Thyroid gland (tissue), 4 donors: Measurements from ENCODE around the gene RNF224. TPM values are rescaled to one million over a fixed set of nuclear protein-coding genes. Genes with fewer than 3 reads are reported as not detected.

ENCODE experiments used
- DNase-seq, 2 donors: peaks; one replicate each; pipeline ENCODE4 v3.0.0-alpha.2; 2019
- H3K27ac ChIP-seq, 3 donors: fragments of 200-600 bp; sonication (generic); 1 replicate in 2 of 3; 2 replicates in 1 of 3; pipeline ENCODE4 v1.5.1; 2016 to 2019; ENCODE audit warnings: mild to moderate bottlenecking in 1 of 3, moderate library complexity in 1 of 3
- H3K27me3 ChIP-seq: fragments of 200-600 bp; sonication (generic); one replicate; pipeline ENCODE4 v1.5.1; 2019
- H3K36me3 ChIP-seq, 2 donors: fragments of 200-600 bp; sonication (generic); one replicate each; pipeline ENCODE4 v1.5.1; 2016 to 2019
- H3K4me1 ChIP-seq, 2 donors: fragments of 200-600 bp; sonication (generic); one replicate each; pipeline ENCODE4 v1.5.1; 2017 to 2019
- H3K4me3 ChIP-seq, 3 donors: fragments of 200-600 bp; sonication (generic); replicated peaks in 1 of 3; 1 replicate in 2 of 3; 2 replicates in 1 of 3; pipeline ENCODE4 v1.5.1; 2016; ENCODE audit warnings: mild to moderate bottlenecking in 1 of 3
- H3K9me3 ChIP-seq: fragments of 200-600 bp; sonication (generic); one replicate; pipeline ENCODE4 v1.5.1; 2017
- POLR2A ChIP-seq, 2 donors: fragments of 450-650 bp; IDR thresholded peaks; one replicate each; pipeline ENCODE4 v1.6.1; 2017; ENCODE audit warnings: antibody characterized with exemption in 2 of 2, mild to moderate bottlenecking in 2 of 2, moderate library complexity in 1 of 2
- WGBS, 2 donors: methylation state at CpG; one replicate each; pipeline ENCODE4 v1.1.5; 2017; 5-methylcytosine and 5-hydroxymethylcytosine counted together
- intact Hi-C: fragments of 100-400 bp; cut with DNase I; formaldehyde crosslinking; loops from one replicate; pipeline ENCODE4 v1.15.1; 2023
- total RNA-seq, 4 donors: library from RNA; depleted of rRNA; stranded (reverse); fragments of >200 nt; gene quantifications; one replicate each; pipeline ENCODE4 v1.2.3, GENCODE V29; 2016
- TF ChIP-seq, protein P1 (sequence below), 6 experiments: fragments of 200-600 bp in 3 of 6; fragments of 450-650 bp in 3 of 6; sonication (generic) in 3 of 6; IDR thresholded peaks; one replicate each; pipeline ENCODE4 v1.5.1; 2016 to 2019; ENCODE audit warnings: antibody characterized with exemption in 6 of 6, mild to moderate bottlenecking in 2 of 6, inconsistent platforms in 1 of 6, moderate library complexity in 1 of 6

Gene RNF224
- total RNA-seq, 4 donors from 2014 or later, result 0.33 to 0.81 TPM; not detected in 2

DNA sequence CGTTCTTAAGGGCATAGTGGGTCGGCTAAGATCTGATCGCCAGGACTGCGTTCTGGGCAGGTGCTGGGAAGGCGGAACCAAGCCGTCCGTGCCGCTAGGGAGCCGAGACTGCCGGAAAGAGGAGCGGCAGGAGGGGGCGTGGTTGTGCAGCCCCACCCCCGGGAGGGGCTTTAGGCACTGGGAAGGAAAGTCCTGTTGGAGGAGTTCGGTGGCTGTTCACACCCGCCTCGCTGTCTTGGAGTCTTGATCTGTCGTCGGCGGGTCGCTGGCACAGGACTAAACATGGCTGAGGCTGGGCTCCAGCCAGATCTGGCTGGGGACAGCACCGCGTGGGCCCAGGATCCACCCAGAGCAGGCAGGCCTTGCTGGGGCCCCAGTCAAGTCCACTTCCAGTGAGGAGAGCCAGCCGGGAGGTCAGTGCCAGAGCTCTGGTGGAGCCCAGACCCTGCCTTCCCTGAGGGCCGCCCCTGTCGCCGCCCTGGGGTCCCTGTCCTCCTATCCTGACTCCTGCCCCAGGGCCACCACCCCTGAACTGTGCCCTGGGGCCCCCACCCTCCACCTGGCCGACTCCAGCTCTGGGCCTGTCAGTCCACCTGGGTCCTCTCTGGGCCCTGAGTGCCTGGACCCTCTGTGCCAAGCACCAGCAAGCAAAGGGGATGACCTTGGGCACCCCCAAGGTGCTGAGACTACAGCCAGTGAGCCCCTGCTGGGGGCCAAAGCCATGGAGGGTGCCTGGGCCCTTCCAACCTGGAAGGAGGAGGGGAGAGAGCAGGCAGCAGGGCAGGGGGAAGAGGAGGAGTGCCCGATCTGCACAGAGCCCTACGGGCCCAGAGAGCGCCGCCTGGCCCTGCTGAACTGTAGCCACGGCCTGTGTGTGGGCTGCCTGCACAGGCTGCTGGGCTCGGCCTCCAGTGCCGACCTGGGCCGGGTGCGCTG lies 9.8 kb upstream of the RNF224 start:
- intact Hi-C loops, result no loop called here
- Histone ChIP-seq H3K9me3 (no peaks in the 10 kb centered on the region), H3K4me3 (peak overlapping the region in 1 of 3 donors; percentile 9), H3K27me3 (no peaks in the 10 kb centered on the region), H3K4me1 (peaks cover 2 to 10% of the 10 kb centered on the region in 2 donors), H3K36me3 (no peaks in the 10 kb centered on the region), H3K27ac (no peak overlapping the region)
- TF ChIP-seq, protein P1, sequence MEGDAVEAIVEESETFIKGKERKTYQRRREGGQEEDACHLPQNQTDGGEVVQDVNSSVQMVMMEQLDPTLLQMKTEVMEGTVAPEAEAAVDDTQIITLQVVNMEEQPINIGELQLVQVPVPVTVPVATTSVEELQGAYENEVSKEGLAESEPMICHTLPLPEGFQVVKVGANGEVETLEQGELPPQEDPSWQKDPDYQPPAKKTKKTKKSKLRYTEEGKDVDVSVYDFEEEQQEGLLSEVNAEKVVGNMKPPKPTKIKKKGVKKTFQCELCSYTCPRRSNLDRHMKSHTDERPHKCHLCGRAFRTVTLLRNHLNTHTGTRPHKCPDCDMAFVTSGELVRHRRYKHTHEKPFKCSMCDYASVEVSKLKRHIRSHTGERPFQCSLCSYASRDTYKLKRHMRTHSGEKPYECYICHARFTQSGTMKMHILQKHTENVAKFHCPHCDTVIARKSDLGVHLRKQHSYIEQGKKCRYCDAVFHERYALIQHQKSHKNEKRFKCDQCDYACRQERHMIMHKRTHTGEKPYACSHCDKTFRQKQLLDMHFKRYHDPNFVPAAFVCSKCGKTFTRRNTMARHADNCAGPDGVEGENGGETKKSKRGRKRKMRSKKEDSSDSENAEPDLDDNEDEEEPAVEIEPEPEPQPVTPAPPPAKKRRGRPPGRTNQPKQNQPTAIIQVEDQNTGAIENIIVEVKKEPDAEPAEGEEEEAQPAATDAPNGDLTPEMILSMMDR (IDR thresholded peaks at IDR 0.05), result no peak
- TF ChIP-seq POLR2A (IDR thresholded peaks at IDR 0.05), result peak in 1 of 2 donors; percentile 23
- 52 to 84% methylated on average over 14 to 25 of the region's 36 CpGs for WGBS, 2 donors
- peak; percentile 76 to 81 for DNase-seq

DNA sequence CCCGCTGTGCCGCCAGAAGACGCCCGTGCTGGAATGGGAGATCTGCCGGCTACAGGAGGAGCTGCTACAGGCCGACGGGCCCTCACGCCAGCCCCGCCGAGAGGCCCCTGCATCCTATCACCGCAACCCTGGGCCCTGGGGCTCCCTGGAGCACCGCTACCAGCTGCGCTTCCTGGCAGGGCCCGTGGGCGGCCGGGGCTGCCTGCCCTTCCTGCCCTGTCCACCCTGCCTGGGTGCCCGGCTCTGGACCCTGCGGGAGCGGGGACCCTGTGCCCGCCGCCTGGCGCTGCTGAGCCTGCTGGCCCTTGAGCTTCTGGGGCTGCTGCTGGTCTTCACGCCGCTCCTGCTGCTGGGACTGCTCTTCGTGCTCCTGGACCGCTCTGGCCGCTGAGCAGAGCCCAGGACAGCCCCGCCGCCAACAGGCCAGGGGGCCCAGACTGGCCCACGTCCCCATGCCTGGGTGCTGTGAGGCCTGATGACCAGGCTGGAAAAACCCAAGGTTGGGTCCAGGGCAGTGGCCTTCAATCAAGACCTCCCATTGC lies 9.0 kb upstream of the RNF224 start:
- WGBS, 2 donors, result 90 to 92% methylated on average over 5 to 11 of the region's 30 CpGs
- TF ChIP-seq, protein P1 (IDR thresholded peaks at IDR 0.05), result no peak
- no peak for TF ChIP-seq POLR2A (IDR thresholded peaks at IDR 0.05)
- intact Hi-C loops, result no loop called here
- DNase-seq, result no peak
- no peaks in the 10 kb centered on the region for H3K36me3 ChIP-seq
- H3K4me1 ChIP-seq, result peaks cover 8 to 16% of the 10 kb centered on the region in 2 donors
- H3K4me3 ChIP-seq, result no peak overlapping the region
- no peak overlapping the region for H3K27ac ChIP-seq
- H3K9me3 ChIP-seq, result no peaks in the 10 kb centered on the region
- H3K27me3 ChIP-seq, result no peaks in the 10 kb centered on the region

DNA sequence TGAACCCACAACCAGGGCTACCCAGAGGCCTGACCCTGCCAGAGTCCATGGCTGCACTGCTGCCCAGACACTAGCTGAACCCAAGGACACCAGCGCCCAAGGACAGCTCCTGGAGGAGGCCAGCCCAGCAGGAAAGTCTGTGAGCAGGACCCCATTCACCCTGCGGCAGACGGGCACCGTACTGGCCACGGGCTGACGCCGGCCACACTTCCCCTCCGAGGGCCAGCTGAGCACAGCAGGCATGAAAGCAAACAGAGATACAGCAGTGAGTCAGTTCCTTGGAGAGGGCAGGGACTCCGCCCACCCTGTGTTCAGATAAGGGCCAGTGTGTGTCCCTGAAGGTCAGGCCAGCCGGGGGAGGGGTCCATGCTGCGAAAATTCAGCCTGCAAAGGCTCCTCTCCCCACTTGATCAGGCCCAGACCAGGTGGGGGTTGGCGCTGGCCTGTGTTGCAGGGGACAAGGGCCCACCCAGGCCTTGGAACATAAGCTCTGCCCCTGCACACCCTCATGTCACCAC lies 8.5 kb upstream of the RNF224 start:
- Histone ChIP-seq H3K27me3 (no peaks in the 10 kb centered on the region), H3K4me3 (no peak overlapping the region), H3K9me3 (no peaks in the 10 kb centered on the region), H3K36me3 (no peaks in the 10 kb centered on the region), H3K4me1 (peaks cover 10 to 16% of the 10 kb centered on the region in 2 donors), H3K27ac (no peak overlapping the region)
- 76 to 90% methylated on average over 9 to 10 of the region's 12 CpGs for WGBS, 2 donors
- no peak for DNase-seq
- TF ChIP-seq, protein P1 (IDR thresholded peaks at IDR 0.05), result no peak
- TF ChIP-seq POLR2A (IDR thresholded peaks at IDR 0.05), result no peak
- intact Hi-C loops, result no loop called here

DNA sequence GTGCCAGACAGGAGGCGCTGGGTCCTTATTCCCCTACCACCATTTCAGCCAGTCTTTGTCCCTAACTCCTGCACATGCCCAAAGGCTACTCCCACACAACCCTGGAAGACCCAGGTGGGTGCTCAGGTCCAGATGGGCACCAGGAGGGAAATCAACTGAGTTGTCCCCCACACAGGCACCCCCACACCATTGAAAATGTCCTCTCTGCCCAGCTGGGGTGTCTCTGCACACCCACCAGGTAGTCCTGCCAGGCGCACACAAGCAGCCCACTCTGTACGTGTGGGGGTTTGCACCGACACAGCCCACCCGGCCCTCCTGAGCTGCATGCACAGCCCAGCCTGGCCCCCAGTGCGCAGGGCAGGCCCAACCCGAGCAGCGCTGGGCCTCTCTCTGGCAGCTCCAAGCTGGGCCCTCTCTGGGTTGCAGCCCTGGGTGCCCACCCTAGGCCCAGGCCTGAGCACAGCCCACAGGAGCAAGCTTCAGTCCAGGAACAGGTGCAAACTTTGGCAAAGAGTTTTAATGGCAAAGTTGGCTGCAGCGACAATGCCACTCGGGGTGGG lies 7.5 kb upstream of the RNF224 start:
- no peak overlapping the region for H3K27ac ChIP-seq

More for the DNA sequence above, 7.5 kb upstream of the RNF224 start:
- WGBS, 2 donors, result 93 to 98% methylated on average over 5 to 6 of the region's 10 CpGs
- Histone ChIP-seq H3K9me3 (no peaks in the 10 kb centered on the region), H3K4me1 (peaks cover 13 to 22% of the 10 kb centered on the region in 2 donors), H3K4me3 (no peak overlapping the region), H3K27me3 (no peaks in the 10 kb centered on the region), H3K36me3 (no peaks in the 10 kb centered on the region)
- DNase-seq, result no peak
- TF ChIP-seq, protein P1 (IDR thresholded peaks at IDR 0.05), result no peak
- TF ChIP-seq POLR2A (IDR thresholded peaks at IDR 0.05), result no peak
- intact Hi-C loops, result no loop called here
